GM13976 (cell line): ENCODE measurements around the gene EPN2.

Experiments used
- DNase-seq: peaks from one replicate; pipeline ENCODE4 v3.0.0; 2012; ENCODE audit warnings: low spot score
- in situ Hi-C: fragments of 300-500 bp; cut with MboI; formaldehyde crosslinking; loops from one replicate; pipeline ENCODE4 v1.12.0; 2022; ENCODE audit warnings: low sequenced_read_pairs, mixed read lengths, inconsistent platforms; ENCODE audit not compliant: unreplicated experiment
- TF ChIP-seq, protein P1 (sequence below): IDR thresholded peaks from 2 replicates; pipeline ENCODE4 v1.5.1; 2012; ENCODE audit warnings: borderline replicate concordance, mild to moderate bottlenecking; ENCODE audit not compliant: insufficient read depth; ENCODE audit errors: extremely low read depth, missing control alignments, control extremely low read depth

Gene EPN2

DNA sequence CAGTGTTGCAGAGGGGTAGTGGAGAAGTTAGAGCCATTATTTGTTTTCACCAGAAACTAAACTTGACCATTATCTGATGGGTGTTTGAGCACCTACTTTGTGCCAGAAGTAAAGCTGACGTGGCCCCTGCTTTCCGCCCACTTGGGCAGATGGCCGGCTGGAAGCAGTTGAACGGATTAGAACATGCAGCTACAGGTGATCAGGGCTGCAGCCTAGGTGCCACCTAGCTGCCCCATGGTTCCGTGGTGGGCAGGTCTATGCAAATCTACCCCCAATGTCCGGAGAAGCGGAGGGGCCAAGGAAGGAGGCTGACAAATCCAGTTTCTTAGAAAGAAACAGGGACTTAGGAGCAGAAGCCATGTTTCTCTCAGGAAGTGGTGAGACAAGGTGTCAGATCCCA is 62.7 kb downstream of the EPN2 start:
- TF ChIP-seq, protein P1, sequence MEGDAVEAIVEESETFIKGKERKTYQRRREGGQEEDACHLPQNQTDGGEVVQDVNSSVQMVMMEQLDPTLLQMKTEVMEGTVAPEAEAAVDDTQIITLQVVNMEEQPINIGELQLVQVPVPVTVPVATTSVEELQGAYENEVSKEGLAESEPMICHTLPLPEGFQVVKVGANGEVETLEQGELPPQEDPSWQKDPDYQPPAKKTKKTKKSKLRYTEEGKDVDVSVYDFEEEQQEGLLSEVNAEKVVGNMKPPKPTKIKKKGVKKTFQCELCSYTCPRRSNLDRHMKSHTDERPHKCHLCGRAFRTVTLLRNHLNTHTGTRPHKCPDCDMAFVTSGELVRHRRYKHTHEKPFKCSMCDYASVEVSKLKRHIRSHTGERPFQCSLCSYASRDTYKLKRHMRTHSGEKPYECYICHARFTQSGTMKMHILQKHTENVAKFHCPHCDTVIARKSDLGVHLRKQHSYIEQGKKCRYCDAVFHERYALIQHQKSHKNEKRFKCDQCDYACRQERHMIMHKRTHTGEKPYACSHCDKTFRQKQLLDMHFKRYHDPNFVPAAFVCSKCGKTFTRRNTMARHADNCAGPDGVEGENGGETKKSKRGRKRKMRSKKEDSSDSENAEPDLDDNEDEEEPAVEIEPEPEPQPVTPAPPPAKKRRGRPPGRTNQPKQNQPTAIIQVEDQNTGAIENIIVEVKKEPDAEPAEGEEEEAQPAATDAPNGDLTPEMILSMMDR = no peak
- in situ Hi-C loops = no loop called here

GRCh38 chr17:19301274-19301951 is 64.2 kb downstream of the EPN2 start:
- TF ChIP-seq, protein P1 = no peak
- no peak for DNase-seq
- in situ Hi-C loops = no loop called here

More for the DNA sequence above, 62.7 kb downstream of the EPN2 start:
- DNase-seq = no peak

DNA sequence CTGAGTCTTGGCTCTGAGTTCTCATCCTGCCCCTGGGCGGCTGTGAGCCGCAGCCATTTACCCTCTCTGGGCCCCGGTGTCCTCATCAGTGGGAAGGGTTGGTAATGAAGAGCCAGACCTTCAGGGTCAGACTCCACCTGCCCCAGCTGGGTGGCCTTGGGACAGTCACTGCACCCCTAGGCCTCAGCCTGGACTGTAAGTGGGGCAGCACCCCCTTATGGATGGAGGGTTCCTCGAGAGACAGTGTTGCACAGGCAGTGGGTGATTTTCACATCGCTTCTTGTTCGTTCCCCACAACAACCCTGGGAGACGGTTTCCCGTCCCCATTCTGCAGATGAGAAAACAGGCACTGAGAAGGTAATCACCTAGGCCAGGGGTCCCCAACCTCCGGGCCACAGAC is 64.8 kb downstream of the EPN2 start:
- TF ChIP-seq, protein P1 = no peak
- no peak for DNase-seq
- in situ Hi-C loops = no loop called here

- in situ Hi-C loops = no loop called here
- DNase-seq = no peak
- TF ChIP-seq, protein P1 = no peak
These were observed 65.7 kb downstream of the EPN2 start for GRCh38 chr17:19302791-19303331.

GRCh38 chr17:19303367-19303776 is 66.2 kb downstream of the EPN2 start:
- no peak for DNase-seq
- TF ChIP-seq, protein P1 = no peak
- in situ Hi-C loops = no loop called here

DNA sequence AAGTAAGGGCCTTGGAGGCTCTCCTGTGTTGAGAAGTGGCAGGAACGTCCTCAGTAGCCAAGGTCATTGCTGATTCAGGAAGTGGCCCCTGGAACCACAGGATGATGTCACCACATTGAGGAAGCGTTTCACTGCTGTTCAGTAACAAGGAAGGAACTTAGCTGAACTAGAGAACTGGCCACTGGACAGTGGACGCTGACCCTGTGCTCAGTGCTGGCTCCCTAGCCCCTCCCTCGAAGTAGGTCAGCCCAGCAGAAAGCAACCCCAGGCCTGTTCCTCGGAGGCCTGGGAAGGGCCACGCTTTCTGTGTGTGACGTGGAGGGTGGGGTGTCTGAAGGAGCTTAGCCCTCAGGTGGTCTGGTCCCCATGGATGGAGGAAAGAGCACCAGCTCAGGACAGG is 67.0 kb downstream of the EPN2 start:
- TF ChIP-seq, protein P1 = no peak
- DNase-seq = no peak
- in situ Hi-C loops = no loop called here
